GM19351 (cell line): ENCODE data around the gene LAMC2.
"Not testable (repeated sequence)": the region's sequence is repeated elsewhere in the genome, so short reads cannot be mapped to it uniquely, and the experiment has no call there.

ENCODE experiments used
- ATAC-seq: cut with Tn5 transposase; IDR thresholded peaks from one replicate; pipeline ENCODE4 v1.9.1; 2021; ENCODE audit warnings: mild to moderate bottlenecking, moderate library complexity; ENCODE audit not compliant: unreplicated experiment

LAMC2 gene

DNA sequence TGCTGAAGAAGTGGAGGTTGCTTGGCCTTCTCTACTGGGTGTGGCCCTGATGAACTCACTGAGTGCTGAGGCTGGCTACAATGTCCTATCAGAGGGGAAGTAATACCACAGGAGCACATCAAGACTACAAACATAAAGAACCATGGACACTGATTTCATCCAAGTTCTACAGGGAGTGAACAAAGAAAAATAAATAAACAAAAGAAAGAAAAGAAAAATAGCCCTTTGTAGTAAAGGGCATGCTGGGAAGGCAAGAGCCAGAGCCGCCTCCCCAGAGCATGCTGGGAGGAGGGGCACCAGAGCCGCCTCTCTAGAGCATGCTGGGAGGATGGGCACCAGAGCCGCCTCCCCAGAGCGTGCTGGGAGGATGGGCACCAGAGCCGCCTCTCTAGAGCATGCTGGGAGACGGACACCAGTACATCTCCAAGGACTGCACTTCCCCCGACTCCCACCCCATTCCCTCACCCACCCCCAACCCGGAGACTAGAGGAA, 65.9 kb downstream of the LAMC2 start:
- no peak for ATAC-seq

DNA sequence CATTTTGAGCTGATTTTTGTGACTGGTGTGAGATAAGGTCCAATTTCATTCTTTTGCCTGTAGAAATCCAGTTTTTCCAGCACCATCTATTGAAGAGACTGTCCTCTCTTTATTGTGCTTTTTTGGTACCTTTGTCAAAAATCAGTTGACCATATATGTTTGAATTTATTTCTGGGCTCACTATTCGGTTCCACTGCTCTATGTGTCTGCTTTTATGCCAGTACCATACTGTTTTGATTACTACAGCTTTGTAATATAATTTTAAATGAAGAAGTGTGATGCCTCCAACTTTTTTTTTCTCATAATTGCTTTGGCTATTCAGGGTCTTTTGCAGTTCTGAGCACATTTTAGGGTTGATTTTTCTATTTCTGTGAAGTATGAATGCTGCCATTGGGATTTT, 69.0 kb downstream of the LAMC2 start:
- no peak for ATAC-seq

DNA sequence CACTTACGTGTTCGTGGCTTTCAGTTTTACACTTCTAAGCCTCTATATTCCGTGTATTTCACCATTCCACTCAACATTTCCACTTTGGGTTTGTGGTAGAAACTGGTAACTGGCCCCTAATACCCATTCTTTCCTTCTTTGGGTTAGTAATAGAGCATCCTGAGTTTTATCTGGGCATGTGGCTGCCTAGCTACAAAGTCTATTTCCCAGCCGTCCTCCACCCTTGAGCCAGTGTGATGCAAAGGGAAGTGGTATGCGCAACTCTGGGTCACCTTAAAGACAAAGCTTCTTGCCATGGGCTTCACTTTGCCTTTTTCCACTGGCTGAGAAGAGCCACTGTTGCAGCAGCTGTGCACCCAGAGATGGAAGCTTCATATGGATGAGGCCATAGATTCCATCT, 73.9 kb downstream of the LAMC2 start:
- no peak for ATAC-seq

DNA sequence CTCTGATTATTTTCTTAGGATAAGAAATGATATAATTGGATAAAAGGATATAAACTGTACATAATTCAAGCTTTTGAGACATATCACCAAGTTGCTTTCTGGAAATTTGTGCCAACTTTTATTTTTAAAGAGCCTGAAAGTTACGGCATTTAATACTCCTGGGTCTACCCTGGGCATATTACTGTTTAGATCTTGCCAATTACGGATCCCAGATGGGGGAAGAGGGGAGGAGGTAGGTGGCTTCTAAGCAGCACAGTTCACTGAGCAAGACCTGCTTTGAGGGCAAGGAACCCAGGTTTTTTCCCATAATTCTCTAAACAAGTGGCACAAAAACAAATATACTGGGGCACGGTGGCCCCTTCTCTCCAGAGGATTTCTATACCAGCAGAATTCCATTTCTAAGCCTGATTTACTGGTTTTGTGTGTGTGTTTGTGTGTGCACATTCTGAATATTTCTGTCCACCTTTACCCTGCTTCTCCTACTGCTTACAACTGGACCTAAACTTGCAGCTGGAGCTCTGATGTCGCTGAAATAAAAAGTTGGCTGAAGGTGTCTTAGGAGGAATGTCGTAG, 76.7 kb downstream of the LAMC2 start:
- ATAC-seq = no peak

DNA sequence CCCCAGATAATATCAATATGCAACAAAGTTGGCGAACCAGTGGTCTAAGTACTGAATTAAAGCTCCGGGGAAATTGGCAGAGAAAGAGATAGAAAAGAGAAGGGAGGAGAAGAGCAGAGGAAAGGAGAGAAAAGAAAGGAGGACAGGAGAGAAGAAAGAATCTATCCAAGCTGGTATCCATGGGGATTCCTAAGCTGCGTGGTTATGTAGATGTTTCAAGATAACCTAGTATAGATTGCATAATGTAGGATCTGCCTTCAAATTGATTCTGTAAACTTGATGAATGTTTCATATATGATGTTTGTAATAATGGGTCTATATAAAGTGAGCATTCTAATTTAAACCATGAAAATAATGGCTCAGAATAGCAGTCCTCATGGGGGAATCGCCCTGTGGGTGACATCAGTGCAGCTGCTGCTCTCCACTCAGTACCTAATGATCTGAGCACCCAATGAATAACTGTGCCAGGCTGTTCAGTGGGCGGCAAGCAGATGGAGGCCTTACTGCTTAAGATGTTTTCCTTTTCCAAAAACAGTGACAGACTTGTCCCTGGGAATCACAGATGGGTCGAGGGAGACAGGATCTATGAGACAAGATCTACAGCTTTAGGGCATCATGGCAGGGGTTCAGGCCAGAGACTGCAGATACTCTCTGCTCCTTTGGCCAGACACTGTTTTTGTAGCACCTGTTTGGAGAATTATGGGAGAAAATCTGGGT, 78.0 kb downstream of the LAMC2 start:
- no peak for ATAC-seq

DNA sequence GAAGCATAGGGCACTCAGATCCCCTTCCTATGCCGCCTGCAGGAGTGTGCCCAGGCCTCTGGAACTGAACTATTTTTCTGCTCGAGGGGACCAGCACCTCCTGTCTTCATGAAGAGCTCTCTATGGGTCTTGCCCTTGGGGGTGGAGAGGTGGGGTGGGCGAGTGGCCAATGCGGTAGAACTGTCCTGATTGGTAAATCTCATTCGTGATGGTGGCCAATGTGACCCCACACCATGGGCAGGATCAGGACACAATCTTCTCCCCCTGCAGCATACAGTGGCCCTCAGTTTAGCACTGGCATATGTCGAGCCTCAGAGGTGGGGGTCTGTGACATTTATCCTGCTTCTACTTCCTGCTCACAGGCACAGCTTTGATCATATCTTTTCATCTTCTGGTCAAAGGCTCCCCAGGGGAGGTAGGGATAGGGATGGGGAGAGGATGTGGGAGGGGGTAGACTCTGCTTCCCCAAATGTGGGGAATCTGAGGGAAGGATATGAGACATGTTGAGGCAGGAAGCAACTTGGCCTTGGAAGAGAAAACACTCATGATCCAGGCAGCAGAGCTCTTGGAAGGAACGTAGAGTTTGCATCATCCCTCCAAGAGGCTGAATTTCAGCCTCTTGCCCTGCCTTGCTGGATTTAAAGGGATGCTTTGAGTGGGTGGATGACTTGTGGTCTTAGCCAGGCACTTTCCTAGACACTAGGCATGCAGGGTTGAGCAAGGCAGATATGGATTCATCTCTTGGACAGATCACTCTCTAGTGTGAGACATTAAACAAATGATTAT, 81.8 kb downstream of the LAMC2 start:
- ATAC-seq = no peak

DNA sequence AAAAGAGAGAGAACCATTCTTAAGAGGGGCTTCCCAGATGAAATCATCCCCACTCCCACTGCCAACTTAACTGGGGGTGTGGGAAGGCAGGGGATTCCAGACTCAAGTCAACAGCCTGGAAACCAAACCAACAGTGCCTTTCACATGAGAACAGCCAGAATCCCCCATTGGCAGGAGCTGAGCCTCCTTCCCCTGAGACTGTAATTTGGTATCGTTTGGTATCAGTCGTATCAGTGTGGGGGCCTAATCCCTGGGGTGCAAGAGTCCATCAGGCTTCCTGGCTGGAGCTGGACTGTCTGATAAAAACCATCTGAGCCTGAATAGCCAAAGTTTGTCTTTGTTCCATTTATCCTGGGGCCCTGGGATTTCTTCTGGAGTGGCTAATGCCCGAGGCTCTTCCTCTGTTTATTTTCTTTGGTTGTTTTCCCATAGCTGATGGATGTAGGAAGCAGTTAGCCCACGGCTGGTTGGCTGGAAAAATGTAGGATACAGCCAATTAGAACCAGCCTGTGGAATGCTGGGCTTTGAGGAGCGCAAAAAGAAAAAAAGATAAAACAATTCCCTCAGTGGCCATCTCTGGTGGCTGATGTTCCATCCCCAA, 84.6 kb downstream of the LAMC2 start:
- no peak for ATAC-seq

DNA sequence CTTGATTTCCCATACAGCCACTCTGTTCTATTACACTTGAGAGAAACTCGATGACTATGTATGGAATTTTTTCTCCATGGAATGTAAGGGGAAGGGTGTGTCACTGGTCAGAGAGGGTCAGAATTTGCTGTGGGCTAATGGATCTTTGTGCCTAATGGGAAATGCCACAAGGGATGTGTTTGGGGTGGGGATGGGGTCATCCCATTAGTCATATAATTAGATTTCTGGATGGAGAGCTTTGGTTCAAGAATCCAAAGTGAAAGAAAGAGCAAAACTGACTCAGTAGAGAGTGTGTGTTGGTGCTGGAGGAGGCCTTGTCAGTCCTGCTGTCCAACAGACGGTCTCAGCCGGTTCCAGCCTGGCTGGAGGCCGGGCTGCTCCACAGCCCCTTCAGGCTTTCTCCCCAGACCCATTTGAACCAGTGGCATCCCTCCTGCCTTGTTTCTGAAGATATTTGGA, 86.4 kb downstream of the LAMC2 start:
- ATAC-seq = no peak

DNA sequence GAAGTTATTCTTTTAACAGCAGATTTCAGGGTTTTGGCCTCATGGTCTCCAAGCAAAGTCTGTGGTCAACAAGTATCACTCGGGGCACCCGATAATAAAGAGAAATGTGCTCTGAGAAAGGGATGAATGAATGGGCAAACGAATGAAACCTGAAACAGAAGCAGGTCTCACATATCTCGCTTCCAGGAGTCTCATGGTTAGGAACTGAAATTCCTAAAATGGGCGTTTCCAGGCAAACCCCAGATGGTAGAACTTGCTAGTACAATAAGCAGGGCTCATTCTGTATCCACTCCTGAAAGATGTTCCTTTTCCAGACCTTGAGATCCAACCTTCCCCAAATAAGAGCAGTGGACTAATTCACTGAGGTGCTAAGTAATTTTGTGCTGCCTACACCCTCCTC, 87.2 kb downstream of the LAMC2 start:
- ATAC-seq = no peak

DNA sequence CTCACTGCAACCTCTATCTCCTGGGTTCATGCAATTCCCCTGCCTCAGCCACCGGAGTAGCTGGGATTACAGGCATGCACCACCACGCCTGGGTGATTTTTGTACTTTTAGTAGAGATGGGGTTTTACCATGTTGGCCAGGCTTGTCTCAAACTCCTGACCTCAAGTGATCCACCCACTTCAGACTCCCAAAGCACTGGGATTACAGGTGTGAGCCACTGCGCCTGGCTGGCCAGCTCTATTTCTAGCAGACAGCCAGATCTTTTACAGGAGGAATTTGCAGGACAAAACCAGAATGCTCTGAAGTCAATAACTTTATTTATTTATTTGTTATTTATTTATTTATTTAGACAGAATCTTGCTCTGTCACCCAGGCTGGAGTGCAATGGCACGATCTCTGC, 87.9 kb downstream of the LAMC2 start:
- ATAC-seq = not testable (repeated sequence)

DNA sequence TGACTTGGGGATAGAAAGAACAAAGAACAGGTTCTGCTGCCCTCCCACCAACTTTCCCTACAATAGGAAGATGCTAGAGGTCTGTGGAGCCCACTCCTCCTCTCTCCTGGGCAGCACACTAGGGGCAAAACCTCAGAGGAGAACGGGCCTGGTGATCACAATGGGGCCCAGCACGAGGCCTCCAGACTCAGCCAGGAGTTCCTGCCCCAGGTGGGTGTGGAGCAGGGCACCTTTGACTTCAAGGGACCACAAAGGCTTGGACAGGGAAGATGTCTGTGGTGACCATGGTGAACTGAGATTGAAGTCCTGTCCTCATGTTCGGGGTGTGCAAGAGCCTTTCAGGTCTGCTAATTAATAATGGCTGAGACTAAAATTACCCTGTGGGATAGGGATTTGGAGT, 88.8 kb downstream of the LAMC2 start:
- no peak for ATAC-seq

DNA sequence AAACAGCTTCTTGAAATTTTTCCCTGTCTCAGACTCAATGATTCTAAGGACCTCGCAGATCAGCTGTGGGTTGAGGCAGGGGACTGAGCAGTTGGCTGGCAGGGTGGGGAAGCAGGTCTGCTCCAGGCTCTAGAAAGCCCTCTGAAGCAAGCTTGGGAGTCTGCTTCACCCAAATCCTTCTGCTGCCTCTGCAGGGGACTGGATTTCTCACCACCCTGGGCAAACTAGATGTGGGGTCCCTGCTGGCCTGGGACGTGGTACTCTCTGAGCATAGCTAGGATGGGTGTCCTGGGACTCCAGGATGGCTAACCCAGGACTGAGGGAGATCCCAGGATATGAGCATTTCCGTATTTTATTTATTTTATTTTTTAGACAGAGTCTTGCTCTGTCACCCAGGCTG, 89.3 kb downstream of the LAMC2 start:
- no peak for ATAC-seq

DNA sequence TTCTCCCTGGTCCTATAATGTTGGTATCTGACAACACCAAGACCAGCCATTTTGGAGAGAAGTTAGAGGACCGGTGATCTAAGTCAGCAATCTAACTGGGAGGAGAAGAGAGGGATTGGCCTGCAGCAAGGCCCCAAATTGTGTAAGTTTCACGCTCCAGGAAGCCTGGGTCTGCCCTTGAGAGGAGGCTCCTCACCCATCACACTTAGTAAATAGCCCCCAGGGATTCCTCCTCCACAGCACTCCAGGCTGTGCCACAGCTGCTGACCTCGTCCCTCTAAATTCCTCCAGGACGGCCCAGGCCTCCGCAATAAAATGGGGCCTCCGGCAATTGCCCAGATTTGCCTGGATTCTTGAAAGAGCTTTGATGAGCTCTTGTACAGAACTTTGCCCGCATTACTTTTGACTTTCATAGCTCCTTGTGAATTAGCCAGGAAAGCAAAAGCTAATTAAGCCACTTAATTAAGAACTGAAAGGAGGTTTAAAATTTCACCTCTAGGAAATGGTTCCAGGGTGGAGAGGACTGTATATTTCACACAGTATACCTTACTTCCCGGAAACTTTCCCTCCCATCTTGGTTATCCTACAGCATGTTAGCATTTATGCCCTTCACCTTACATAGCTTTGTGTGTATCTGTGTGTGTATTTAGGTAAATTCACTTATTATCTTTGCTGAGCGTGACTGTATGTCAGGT, 90.5 kb downstream of the LAMC2 start:
- ATAC-seq = no peak

DNA sequence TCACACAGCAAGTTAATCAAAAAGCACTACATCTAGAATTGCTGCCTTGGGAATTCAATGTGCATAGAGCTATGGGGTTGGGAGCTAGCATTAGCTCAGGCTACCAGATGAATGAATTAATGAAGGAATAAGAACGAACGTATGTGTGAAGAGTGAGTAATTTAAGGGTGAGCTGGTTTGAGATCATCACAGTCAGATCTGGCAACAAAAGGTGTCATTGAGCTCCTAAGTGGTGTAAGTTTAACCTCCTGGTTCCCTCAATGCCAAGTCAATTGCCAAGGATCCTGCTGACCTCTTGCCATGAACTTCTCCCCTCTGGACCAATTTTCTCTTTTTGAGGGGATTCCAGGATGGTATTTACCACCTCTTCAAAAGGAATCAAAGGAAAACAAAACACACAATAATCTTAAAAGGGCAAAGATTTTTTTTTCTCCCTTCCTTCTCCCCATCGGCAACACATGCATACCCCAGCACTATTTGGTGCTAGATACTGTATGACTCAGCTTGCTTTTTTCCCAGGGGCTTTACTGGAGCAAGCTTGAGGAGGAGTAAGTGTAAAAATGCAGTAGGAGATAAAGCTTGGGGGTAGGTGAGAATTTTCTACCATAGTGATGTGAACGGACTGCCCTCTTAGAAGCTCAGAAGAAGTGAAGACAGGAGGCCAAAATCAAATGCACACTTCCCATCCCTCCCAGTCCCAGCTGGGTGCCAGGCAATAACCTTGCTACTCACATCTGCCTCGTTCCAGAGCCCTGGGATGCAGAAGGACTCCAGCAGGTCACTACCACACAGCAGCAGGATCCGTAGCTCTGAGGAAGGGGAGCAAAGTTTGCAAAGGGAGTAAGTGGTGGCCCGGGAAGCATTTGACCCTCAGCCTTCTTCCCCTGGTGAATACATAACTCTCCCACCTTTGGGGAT, 92.0 kb downstream of the LAMC2 start:
- no peak for ATAC-seq

DNA sequence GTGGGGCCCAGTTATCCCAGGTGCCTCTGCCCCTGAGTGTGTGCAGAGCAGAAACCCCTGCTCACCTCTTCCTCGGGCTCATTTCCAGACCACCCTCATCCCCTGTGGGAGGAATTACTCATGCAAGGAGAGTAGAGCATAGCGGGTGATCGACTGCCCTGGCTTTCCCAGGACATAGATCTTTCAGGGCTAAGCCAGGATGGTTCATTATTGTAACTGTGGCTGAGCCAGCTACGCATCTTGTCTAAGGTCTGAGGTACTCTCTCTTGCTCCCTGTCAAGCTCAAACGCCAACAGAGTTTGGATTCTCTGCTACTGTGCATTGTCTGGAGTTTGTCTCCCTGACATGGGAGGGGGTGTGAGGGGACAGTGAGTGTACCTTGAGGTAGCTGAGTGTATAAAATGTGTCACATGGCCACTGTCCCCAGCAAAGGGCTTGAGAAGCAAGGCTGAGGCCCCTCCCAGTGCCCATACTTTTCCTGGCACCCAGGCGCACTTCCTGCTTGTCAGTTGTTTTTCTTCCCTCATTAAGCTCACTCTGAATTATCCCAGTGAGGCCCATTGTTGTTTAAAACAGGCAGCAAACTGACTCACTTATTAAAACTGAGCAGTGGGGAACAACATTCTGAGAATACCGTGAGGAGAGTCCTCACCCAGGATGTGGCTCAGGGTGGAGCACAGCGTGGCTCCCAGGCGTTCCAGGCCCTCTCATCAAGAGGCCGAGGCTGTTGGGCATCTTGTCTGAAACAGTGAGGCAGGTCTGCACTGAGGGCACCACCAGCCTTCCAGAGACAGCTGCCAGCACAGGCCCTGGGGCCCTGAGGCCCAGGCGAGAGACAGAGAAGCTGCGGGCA, 92.9 kb downstream of the LAMC2 start:
- ATAC-seq = no peak

DNA sequence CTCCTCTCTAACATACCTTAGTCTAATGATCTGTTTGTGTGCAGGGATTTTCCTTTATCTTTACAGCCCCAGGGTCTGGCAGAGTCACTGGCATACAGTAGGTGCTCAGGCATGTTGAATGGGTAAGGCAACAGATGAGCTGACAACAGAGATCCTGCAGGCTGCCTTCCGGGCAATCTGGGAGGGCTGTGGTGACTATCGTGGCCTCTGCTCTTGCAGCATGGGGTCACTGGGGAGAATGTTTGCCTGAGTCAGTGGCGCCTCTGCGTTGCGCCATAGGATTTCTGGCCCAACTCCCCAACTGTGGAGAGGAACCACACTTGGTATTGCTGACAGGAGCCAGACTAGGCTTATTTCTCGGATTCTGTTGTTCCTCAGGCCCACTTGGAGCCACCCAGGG, 93.8 kb downstream of the LAMC2 start:
- ATAC-seq = no peak

DNA sequence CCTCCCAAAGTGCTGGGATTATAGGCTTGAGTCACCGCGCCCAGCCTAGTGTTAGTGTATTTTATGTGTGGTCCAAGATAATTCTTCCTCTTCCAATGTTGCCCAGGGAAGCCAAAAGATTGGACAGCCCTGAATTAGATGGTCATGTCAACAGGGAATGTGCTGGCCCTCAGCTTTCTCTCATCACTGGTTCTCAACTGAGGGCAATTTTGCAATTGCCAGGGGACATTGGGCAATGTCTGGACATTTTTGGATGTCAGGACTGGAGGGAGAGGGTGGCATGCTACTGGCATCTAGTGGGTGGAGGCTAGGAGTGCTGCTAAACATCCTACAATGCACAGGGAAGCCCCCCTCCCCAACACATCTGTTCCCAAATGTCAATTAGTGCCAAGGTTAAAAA, 95.0 kb downstream of the LAMC2 start:
- ATAC-seq = no peak

DNA sequence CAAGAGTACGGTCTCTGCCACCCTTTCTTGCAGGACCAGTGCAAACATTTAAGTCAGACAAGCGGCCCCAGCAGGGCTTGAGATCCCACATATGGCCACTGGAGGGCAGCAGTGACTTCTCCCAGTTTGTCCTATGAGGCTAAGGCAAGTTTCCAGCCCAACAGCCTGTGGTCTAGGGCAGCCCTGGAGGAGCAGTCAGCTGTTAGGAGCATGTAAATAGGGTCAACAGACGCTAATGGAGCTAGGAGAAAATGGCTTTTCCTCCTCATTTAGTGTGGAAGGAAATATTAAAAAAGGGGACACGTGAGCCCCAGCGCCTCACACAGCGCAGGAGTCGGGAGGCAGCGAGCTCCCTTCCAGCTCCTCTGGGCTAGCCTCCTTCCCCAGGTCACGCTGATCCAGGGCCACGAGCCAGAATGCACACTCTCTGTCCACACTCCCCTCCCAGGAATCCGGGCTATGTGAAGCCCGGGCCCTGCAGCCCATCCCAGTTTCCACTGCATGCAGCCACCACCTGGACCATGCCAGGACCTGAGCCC, 95.6 kb downstream of the LAMC2 start:
- peak; percentile 80 for ATAC-seq
